ENCODE data around the gene CFAP61.

Gene CFAP61

GRCh38 chr20:20184149-20184548, 131.8 kb downstream of the CFAP61 start:
- no peak for DNase-seq

DNA sequence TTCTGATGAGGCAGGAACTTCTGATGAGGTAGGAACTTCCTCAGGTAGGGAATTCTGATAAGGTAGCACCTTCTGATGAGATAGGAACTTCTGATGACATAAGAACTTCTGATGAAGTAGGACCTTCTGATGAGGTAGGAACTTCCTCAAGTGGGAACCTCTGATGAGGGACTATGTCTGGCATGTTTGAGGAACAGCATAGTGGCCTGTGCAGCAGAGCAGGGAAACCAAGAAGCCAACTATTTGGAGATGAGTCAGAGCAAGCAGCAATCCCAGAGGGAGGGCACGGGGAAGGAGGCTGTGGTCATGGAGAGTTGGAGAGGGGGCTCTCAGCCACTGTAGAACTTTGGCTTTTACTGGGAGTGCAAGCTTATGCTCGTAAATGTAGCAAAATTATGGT, 132.4 kb downstream of the CFAP61 start:
- DNase-seq: no peak

GRCh38 chr20:20188647-20189046, 136.3 kb downstream of the CFAP61 start:
- no peak for DNase-seq

DNA sequence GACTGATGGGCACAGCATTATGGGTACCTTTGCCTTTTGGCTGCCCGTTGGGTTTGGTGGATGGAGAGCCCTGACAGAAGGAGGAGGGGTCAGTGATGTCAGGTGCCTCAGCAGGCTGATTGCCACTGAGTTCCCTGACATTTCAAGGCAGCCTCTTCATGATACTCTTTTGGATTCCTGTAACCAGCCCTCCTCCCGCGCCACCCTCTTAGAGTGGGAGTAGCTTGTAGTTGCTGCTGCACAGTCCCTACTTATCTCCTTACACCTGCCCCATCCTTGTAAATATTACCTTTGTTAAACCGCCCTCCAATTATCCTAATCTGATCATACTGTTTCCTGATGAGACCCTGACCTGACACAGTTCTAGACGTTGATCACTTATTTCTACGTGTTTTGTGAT, 140.0 kb downstream of the CFAP61 start:
- DNase-seq: no peak

DNA sequence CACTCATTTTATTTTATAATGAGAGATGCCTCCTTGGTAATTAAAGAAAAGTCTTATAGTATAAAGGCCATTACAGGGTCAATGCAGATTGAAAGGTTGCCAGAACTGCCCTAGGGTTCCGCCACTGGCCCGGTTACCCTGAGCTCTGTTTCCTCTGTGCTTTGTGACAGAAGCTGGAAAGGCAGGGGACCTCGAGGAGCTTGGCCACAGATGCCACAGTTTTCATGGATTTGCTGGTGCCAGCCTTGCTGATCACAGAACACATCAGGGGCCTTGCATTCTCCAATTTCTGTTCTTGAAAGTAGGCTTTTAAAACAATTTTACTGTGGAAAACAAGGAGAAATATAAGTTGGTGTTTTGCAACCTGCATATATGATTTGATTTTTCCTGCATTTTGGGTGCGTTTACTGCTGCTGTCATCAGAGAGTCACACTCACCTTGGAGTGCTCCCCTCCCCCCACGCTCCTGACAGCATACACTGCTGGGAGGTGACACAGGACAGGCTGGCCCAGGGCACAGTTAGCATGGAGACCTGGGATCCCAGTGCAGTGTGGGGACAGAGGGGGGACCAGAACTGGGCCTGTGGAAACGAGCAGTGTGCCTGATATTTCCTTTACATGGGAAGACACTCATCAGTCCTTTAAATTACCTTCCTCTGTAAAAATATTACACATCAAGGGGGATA, 142.8 kb downstream of the CFAP61 start:
- no peak for DNase-seq

- DNase-seq: no peak
Measured at GRCh38 chr20:20196610-20197009, 144.3 kb downstream of the CFAP61 start.

- DNase-seq: no peak
Measured at GRCh38 chr20:20198011-20198410, 145.7 kb downstream of the CFAP61 start.

DNA sequence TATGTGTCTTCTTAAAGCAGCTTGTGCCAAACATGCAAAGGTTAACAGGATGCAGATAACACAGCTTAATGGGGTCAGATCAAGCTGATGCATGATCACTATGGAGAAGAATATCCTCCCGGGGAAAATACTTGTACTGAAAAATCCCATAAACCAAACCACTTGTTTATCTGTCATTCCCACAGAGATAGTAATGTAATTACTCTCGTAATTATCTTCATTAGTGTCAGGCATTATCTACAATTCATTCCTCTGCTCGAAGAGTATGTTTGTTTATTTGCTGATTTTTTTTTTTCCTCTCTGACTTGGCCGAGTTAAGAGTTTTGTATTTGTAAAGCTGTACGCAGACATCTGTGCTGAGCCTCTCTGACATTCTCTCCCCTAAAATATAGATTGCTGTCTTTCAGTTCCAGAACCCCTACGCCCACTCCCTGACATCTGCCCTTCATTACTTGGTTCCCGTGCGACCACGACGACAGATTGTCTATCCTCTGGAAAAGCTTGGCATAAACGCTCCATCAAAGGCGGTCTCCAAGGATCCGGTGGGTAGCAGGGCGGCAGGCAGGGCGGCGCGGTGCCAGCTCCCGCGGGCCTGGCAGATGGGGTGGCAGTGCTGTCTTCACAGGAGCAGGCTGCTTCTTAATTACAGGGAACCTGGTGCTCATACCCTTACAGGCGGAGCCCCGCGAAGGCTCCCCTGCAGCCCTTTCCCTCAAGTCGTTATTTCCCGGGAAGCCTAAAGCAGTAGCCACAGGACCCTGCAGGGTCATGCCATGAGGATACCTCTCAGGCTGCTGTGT, 147.2 kb downstream of the CFAP61 start:
- no peak for DNase-seq

GRCh38 chr20:20201124-20201523, 148.8 kb downstream of the CFAP61 start:
- DNase-seq: no peak

GRCh38 chr20:20201639-20202038, 149.3 kb downstream of the CFAP61 start:
- no peak for DNase-seq

DNA sequence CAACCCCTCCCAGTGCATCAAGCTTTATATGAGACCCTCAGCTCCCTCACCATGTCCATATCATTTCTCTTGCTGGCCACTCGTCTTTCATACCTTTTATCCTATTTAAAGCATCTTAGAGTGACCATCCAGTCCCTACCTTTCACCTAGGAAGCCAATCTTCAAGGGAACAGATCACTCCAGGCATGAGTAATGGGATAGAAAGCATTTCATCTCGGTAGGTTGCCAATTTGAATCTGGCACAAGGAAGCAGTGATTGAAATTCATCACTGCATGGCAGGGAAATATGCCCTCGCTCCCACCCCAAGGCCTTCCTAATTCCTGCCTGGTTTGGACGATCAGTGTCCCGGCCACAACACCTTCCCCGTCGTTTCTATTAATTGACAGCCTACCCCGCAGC, 150.4 kb downstream of the CFAP61 start:
- no peak for DNase-seq

DNA sequence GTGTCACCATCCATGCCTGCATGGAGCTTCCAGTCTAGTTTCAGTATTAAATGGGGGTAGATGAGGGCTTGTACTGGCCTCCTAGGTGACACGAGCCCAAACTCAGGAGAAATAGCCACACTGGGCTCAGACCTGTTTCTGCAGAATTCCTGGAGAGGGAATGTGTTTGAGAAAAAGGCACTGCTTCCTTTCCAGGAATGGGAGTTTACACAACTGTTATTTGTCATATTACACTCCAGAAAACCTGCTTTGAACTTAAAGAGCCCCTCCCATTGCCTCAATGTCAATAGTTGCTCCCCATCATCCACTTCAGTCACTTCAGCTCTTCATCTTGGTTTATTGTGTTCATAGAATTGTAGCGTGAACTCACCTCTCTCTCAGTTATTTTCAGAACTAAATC, 151.5 kb downstream of the CFAP61 start:
- DNase-seq: peak; percentile 50

DNA sequence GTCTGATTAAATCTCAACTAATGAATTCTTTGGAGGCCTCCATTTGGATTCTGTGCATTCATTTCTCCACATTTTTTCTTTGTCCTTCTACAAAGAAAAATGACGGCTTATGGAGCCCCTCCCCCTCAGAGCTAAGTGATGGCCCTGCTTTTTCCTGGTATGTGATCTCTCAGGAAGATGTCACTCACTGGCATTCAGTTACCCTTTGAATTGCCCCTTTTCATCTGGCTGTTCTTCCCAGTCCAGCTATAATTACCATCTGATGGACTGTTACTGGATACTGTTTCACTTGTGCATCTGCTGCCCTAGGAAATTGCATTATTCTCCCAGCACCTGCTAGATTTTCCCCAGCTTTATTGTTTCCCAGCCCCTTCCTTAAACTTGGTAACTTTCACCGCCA, 151.9 kb downstream of the CFAP61 start:
- DNase-seq: peak; percentile 75

DNA sequence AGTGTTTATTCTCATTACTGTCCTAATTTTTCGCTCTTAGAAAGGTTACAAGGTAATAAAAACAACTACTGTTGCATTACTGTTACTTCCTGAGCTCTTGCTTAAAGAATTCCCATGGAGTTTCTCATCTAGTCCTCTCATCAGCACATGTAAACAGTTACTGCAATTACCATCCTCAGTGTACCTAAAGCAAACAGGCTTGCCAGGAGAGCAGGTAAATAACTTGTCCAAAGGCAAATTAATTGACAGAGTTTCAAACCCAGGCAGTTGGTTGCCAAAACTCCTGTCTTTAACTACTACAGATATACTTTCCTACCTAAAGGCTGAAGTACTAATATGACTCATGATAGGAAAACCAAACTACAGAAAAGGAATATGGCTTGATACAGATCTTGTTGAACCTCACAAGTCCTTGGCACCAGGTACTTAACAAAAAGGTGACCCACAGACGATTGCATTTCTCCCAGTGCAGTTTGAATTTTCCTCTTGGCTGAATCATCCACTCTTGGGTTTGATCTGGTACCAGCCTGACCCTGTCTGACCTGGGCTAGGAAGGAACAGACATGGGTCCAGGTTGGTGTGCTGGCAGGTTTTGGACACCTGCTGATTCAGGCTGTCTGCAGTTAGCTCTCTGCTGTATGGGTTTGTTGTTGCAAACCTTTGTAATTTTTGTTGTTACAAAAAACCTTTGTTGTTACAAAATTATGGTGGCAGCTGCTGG, 153.0 kb downstream of the CFAP61 start:
- DNase-seq: peak; percentile 68

- DNase-seq: no peak
Measured at GRCh38 chr20:20205862-20206236, 153.5 kb downstream of the CFAP61 start.

DNA sequence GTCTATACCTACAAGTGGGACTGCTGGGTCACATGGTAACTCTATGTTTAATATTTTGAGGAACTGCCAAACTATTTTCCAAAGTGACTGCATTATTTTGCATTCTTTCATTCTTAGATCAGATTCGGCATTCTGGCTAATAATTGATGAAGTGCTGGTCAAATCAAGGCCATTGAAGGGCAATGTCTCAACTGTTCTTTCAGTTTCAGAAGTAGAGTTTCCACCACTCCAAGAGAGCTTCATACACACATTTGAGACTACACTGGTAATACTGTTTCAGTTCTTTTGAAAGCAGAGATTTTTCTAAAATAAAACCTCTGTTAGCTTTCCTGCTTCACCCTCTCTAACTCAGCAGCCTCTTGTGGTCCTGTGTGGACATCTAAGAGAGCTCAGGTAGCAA, 154.5 kb downstream of the CFAP61 start:
- DNase-seq: no peak

DNA sequence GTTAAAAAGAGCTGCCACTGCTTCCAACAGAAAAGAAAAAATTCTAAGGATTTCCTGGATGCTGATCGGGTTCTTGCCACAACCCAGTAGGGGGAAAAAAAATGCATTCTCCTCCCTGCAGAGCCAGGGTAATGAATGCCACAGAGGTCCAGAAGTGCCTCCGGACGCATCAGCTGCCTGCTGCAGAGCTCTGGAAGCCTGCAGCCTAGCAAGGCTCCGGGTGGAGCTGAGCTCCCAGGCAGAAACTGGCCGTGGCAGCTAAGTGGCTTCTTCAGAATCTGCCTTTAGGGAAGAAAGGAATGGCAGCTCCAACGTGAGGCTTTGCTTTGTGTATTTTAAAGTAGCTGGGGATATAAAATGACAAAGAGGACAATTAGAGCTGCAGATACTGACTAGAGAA, 155.0 kb downstream of the CFAP61 start:
- DNase-seq: peak; percentile 40

DNA sequence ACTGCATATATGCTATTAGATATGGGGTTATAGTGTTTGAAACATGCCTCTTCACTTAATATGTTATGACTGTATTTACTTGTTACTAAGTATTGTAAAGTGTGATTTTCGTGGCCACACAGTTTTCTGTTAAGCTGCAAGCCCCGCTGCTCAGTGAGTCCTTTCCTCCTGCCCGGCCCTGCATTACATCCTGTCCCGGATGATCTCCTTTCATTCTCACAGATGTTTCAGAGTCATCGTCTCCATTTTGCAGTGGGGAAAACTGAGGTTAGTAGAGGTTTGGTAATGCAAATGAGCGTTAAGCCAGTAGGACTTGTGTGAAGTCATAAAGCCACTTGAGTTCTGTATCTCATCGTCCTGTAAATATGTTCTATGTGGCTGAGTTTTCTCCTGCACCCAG, 155.5 kb downstream of the CFAP61 start:
- no peak for DNase-seq

GRCh38 chr20:20209684-20210083, 157.4 kb downstream of the CFAP61 start:
- DNase-seq: no peak

DNA sequence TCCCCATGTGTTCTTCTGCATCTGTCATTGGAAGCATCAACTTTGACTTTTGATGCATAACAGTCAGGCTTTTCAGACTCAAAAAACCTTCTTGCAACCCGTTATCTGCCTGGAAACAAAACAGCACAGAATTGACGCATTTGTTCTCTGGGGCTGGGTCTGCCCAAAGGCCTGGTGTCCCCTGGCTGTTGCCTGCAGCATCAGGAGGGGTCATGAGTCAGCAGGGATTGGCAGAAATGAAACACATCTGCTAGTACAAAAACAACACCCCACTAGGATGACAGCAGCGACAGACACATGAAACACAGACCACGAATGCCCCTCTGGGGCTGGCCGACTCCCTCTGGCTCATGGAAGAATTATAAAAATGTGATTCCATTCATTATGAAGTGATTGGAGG, 158.0 kb downstream of the CFAP61 start:
- no peak for DNase-seq

DNA sequence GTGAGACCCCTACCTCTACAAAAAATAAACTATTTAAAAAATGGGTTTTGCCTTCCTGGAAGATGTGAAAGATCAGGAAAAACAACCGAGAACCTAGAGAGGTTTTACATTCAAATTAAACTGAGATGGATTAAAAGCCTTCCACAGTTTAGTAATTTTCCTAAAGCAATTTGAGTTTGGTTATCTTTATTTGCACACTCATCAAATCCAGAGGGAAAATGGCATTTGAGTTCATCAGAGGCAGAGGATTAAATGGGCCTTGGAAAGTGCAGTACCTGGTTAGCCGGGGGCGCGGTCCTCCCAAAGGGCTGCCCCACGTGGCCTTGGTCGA, 158.6 kb downstream of the CFAP61 start:
- no peak for DNase-seq

GRCh38 chr20:20211274-20211987, 159.1 kb downstream of the CFAP61 start:
- DNase-seq: no peak

DNA sequence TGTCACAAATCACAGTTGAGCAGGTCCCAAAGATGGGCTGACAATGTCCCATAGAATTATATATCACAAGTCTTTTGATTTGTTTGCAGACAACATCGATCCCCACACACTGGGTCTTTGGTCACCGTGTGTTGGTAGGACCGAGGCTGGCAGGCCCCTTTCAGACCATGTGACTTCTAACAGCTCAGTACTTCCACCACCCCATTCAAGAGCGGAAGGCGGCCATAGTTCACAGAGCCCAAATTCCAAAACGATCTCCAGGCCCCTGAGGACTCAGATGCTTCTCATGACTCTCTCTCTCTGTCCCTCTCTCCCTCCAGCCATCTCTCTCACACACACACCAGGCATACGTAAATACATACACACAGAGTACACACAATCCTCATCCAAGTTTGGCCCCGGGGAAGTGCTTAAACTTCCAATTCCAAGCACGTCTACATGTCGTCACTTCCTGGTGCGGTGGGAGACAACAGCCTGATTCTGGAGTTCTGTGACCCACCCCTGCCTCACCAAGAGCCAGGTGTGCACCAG, 159.7 kb downstream of the CFAP61 start:
- peak; percentile 83 for DNase-seq
